Transverse colon (tissue), 4 donors: ENCODE data around the gene SREBF2. TPM values are rescaled to one million over a fixed set of nuclear protein-coding genes. Genes with fewer than 3 reads are reported as not detected.
A peak's percentile ranks its signal among the peaks of the same experiment; 100 is the strongest.

ENCODE experiments used
- DNase-seq: peaks from one replicate; pipeline ENCODE4 v3.0.0-alpha.2; 2019
- H3K27ac ChIP-seq, 4 donors: fragments of 200-600 bp; sonication (generic); 2 replicates each; pipeline ENCODE4 v1.5.1; 2016 to 2018; ENCODE audit warnings: inconsistent platforms in 4 of 4
- H3K27me3 ChIP-seq: fragments of 200-600 bp; sonication (generic); 2 replicates; pipeline ENCODE4 v1.5.1; 2017; ENCODE audit warnings: inconsistent platforms
- H3K36me3 ChIP-seq, 4 donors: fragments of 200-600 bp; sonication (generic); 2 replicates each; pipeline ENCODE4 v1.5.1; 2017 to 2019; ENCODE audit warnings: inconsistent platforms in 4 of 4
- H3K4me1 ChIP-seq, 4 donors: fragments of 200-600 bp; sonication (generic); 2 replicates each; pipeline ENCODE4 v1.5.1; 2017 to 2020; ENCODE audit warnings: inconsistent platforms in 4 of 4
- H3K4me3 ChIP-seq, 4 donors: fragments of 200-600 bp; sonication (generic); 1 replicate in 1 of 4; 2 replicates in 3 of 4; pipeline versions ENCODE4 v1.5.1 to v1.6.1; 2017 to 2019; ENCODE audit warnings: inconsistent platforms in 4 of 4
- H3K9me3 ChIP-seq, 2 donors: fragments of 200-600 bp; sonication (generic); 2 replicates each; pipeline ENCODE4 v1.5.1; 2017 to 2019; ENCODE audit warnings: inconsistent platforms in 2 of 2
- EP300 ChIP-seq: sonication (generic); formaldehyde crosslinking; IDR thresholded peaks from one replicate; pipeline ENCODE4 v1.6.1; 2017; ENCODE audit warnings: antibody characterized with exemption, low read depth
- POLR2A ChIP-seq: fragments of 450-650 bp; IDR thresholded peaks from one replicate; pipeline ENCODE4 v1.6.1; 2016; ENCODE audit warnings: antibody characterized with exemption, mild to moderate bottlenecking, moderate library complexity
- POLR2AphosphoS5 ChIP-seq, 3 donors: sonication (generic); formaldehyde crosslinking; IDR thresholded peaks; one replicate each; pipeline ENCODE4 v1.6.1; 2016; ENCODE audit warnings: antibody characterized with exemption in 3 of 3
- WGBS, 2 donors: methylation state at CpG; one replicate each; pipeline ENCODE4 v1.1.5; 2018; ENCODE audit warnings: low coverage in 1 of 2; 5-methylcytosine and 5-hydroxymethylcytosine counted together
- in situ Hi-C, 4 donors: fragments of 200-750 bp; cut with MboI; loops; one replicate each; pipeline versions ENCODE4 v1.15.0 to v1.15.1; 2017; ENCODE audit warnings: low sequenced_read_pairs in 3 of 4, low pct_ligation_motif_present in 1 of 4, low pct_unique_long_range_greater_than_20kb in 1 of 4
- intact Hi-C: fragments of 100-400 bp; cut with DNase I; formaldehyde crosslinking; loops from one replicate; pipeline ENCODE4 v1.15.1; 2023; ENCODE audit warnings: low total_unique reads
- total RNA-seq, 4 donors: library from RNA; depleted of rRNA; stranded (reverse); fragments of >200 nt; gene quantifications; one replicate each; pipeline ENCODE4 v1.1.0, GENCODE V29; 2016
- TF ChIP-seq, protein P1 (sequence below), 5 experiments: fragments of 200-600 bp in 3 of 5; fragments of 450-650 bp in 2 of 5; sonication (generic) in 3 of 5; IDR thresholded peaks; 1 replicate in 2 of 5; 2 replicates in 3 of 5; pipeline ENCODE4 v1.5.1; 2016 to 2017; ENCODE audit warnings: antibody characterized with exemption in 5 of 5, inconsistent platforms in 3 of 5, mild to moderate bottlenecking in 2 of 5, moderate library complexity in 1 of 5

The SREBF2 gene
- total RNA-seq, 4 donors from 2014 or later, result 156 to 252 (median 166) TPM

DNA sequence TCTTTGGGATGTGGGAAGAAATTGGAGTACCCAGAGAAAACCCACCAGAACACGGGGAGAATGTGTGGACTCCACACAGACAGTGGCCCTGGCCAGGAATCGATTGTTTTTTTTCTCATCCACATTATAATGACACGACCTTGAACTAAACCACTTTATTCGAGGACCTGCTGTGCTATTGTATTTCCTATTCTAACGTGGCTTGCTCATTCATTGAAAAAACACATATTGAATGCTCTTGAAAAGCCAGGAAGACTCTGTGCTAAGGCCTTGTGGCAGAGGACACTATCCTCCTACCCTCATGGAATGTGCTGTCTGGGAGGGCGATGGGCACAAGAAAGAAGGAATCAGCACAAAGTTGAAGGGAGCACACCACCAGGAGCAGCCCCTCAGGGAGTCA is 9.1 kb upstream of the SREBF2 start:
- DNase-seq, result no peak
- H3K9me3 ChIP-seq, result no peaks in the 10 kb centered on the region
- no peak overlapping the region for H3K4me3 ChIP-seq
- H3K36me3 ChIP-seq, result no peaks in the 10 kb centered on the region
- WGBS, 2 donors, result 74 to 80% methylated on average over 5 to 6 of the region's 6 CpGs
- TF ChIP-seq POLR2AphosphoS5 (IDR thresholded peaks at IDR 0.05) (no peak), EP300 (no peak), POLR2A (no peak)
- TF ChIP-seq, protein P1, sequence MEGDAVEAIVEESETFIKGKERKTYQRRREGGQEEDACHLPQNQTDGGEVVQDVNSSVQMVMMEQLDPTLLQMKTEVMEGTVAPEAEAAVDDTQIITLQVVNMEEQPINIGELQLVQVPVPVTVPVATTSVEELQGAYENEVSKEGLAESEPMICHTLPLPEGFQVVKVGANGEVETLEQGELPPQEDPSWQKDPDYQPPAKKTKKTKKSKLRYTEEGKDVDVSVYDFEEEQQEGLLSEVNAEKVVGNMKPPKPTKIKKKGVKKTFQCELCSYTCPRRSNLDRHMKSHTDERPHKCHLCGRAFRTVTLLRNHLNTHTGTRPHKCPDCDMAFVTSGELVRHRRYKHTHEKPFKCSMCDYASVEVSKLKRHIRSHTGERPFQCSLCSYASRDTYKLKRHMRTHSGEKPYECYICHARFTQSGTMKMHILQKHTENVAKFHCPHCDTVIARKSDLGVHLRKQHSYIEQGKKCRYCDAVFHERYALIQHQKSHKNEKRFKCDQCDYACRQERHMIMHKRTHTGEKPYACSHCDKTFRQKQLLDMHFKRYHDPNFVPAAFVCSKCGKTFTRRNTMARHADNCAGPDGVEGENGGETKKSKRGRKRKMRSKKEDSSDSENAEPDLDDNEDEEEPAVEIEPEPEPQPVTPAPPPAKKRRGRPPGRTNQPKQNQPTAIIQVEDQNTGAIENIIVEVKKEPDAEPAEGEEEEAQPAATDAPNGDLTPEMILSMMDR (IDR thresholded peaks at IDR 0.05), result no peak
- intact Hi-C loops, result loop anchor here (10.0 kb wide), 1 partner anchor 121 kb away; the partner anchor contains the start of gene CENPM
- peaks cover 9 to 37% (median 30%) of the 10 kb centered on the region in 4 donors for H3K4me1 ChIP-seq
- H3K27ac ChIP-seq, result no peak overlapping the region
- in situ Hi-C loops, result loop anchor here in 3 of 4 donors (10.0 to 25.0 kb wide), 2 partner anchors 114 to 121 kb away; partner anchors contain the start of genes CENPM (in 3 of the 3) and TNFRSF13C (in 1 of the 3)
- H3K27me3 ChIP-seq, result no peaks in the 10 kb centered on the region

DNA sequence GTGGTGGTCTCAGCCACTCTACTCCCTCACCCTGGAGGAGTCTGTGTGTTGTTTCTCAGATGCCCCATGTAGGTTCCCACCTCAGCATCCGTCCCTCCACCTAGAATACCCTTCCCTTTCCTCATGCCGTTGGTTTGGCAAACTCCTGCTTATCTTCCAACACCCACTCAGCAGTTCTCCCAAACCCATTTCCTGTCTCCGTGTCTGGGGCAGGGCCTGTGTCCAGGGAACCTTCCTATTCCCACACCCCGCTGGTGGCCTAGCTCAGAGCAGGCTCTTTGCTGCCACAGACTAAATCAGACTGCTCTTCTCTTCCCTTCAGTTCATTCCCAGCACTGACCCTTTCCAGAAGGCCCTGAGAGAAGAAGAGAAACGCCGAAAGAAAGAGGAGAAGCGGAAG is 7.5 kb upstream of the SREBF2 start:
- intact Hi-C loops (loop anchor here (10.0 kb wide), 1 partner anchor 119 kb away; the partner anchor contains the start of gene CENPM), in situ Hi-C loops (loop anchor here in 2 of 4 donors (10.0 kb wide), 1 partner anchor 119 kb away; the partner anchor contains the start of gene CENPM (in 2 of the 2))
- Histone ChIP-seq H3K36me3 (no peaks in the 10 kb centered on the region), H3K4me1 (peaks cover 9 to 38% (median 31%) of the 10 kb centered on the region in 4 donors), H3K9me3 (no peaks in the 10 kb centered on the region), H3K4me3 (no peak overlapping the region), H3K27ac (peak overlapping the region in 3 of 4 donors; percentile 66 to 72 (median 67)), H3K27me3 (no peaks in the 10 kb centered on the region)
- 75% methylated on average over 7 of the region's 7 CpGs; no CpG with 5 or more reads in 1 of the 2 donors for WGBS, 2 donors
- DNase-seq, result no peak
- no peak for TF ChIP-seq EP300
- TF ChIP-seq POLR2A, result no peak
- TF ChIP-seq, protein P1 (IDR thresholded peaks at IDR 0.05), result no peak
- no peak for TF ChIP-seq POLR2AphosphoS5 (IDR thresholded peaks at IDR 0.05)

DNA sequence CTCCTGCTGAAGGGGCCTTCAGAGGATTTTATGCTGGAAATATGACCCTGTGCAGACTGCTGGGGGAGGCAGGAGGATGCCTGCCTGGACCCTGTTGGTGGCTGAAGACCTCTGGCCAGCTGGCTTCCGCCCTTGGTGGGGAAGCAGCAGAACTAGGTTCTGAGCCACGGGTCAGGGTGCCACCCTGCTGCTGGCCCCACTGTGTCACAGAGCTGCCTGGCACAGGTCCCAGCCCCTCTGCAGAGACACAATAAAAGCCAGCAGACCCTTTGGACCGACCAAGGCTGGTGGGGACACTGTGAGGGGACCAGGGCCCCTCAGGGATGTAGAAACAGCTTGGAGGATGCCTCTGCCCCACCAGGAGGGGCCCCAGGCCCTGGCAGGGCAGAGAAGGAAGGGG is 6.9 kb upstream of the SREBF2 start:
- peaks cover 9 to 38% (median 31%) of the 10 kb centered on the region in 4 donors for H3K4me1 ChIP-seq
- peak overlapping the region; percentile 46 to 72 (median 66) for H3K27ac ChIP-seq
- 58% methylated on average over 3 of the region's 3 CpGs; no CpG with 5 or more reads in 1 of the 2 donors for WGBS, 2 donors
- no peaks in the 10 kb centered on the region for H3K27me3 ChIP-seq
- no peak for DNase-seq
- in situ Hi-C loops, result loop anchor here in 2 of 4 donors (10.0 kb wide), 1 partner anchor 119 kb away; the partner anchor contains the start of gene CENPM (in 2 of the 2)
- TF ChIP-seq POLR2AphosphoS5 (IDR thresholded peaks at IDR 0.05) (no peak), POLR2A (no peak), EP300 (no peak)
- TF ChIP-seq, protein P1 (IDR thresholded peaks at IDR 0.05), result no peak
- H3K4me3 ChIP-seq, result no peak overlapping the region
- no peaks in the 10 kb centered on the region for H3K9me3 ChIP-seq
- no peaks in the 10 kb centered on the region for H3K36me3 ChIP-seq
- intact Hi-C loops, result loop anchor here (10.0 kb wide), 1 partner anchor 119 kb away; the partner anchor contains the start of gene CENPM

DNA sequence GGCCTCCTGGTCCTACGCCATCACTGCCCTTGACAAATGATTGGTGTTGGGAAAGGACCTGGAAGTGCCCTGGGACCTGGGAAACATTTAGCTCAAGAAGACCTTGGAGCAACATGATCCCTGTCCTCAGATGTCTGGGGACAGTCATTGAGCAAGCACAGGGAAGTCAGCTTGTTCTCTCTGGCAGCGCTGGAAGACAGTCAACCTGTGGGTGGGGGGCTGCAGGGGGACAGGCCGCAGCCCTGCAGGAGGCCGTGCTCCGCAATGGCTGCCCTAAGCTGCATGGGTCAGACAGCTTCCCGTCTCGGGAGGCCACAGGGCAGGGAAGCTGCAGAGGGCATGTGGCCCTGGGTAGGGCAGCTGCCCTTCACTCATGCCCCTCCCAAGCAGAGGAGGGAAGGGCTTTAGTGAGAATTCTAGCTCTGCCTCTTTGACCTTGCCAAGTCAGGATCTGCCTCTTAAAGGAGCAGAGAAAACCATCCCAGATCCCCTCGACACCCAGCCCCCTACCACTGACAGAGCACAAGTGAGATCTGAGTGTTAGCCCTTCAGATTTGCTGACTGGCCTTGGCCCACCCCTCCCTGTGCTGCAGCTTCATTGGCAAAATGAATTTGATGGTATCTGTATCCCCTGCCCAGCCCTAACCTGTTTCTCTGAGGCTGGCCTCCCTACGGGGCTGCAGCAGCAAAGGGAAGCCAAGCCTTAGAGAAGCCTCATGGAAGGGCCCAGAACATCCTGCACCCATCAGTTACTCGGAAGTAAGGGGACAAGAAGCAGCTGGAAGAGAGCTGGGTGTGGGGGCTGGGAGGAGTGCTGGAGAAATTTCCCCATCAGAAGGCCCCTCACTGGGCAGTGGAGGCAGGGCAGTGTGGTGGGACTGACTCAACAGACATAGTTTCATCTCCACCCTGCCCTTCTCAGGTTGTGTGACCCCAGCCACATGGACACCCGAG is 6.2 kb upstream of the SREBF2 start:
- Histone ChIP-seq H3K4me1 (peaks cover 9 to 43% (median 31%) of the 10 kb centered on the region in 4 donors), H3K9me3 (no peaks in the 10 kb centered on the region), H3K27me3 (no peaks in the 10 kb centered on the region), H3K4me3 (no peak overlapping the region), H3K27ac (peak overlapping the region; percentile 46 to 72 (median 66)), H3K36me3 (no peaks in the 10 kb centered on the region)
- in situ Hi-C loops, result loop anchor here in 2 of 4 donors (10.0 kb wide), 1 partner anchor 118 kb away; the partner anchor contains the start of gene CENPM (in 2 of the 2)
- peak in 2 of 3 donors; percentile 6 to 47 for TF ChIP-seq POLR2AphosphoS5 (IDR thresholded peaks at IDR 0.05)
- TF ChIP-seq POLR2A, result peak; percentile 48
- TF ChIP-seq EP300, result no peak
- DNase-seq, result peak; percentile 49
- intact Hi-C loops, result loop anchor here (10.0 kb wide), 1 partner anchor 118 kb away; the partner anchor contains the start of gene CENPM
- WGBS, 2 donors, result 75% methylated on average over 10 of the region's 11 CpGs; no CpG with 5 or more reads in 1 of the 2 donors
